OCI-LY3 (cell line): ENCODE results near the gene NUP210.

Experiments
- H2AFZ ChIP-seq: fragments of 200-600, 300-600 bp; shearing (Covaris generic); 2 replicates; pipeline ENCODE4 v1.6.0; 2014; ENCODE audit warnings: antibody characterized with exemption, low read depth, low read length
- H3K27ac ChIP-seq: fragments of 200-600, 300-600 bp; sonication (generic); 2 replicates; pipeline ENCODE4 v1.5.1; 2014; ENCODE audit warnings: mild to moderate bottlenecking, low read length, moderate library complexity, mixed read lengths
- H3K27me3 ChIP-seq: fragments of 200-600, 300-600 bp; sonication (generic); 2 replicates; pipeline ENCODE4 v1.6.1; 2014; ENCODE audit warnings: low read depth, low read length, mixed read lengths
- H3K36me3 ChIP-seq: fragments of 200-600, 300-600 bp; sonication (generic); replicated peaks from 2 replicates; pipeline ENCODE3; 2014; ENCODE audit warnings: low read depth, low read length, mixed read lengths
- H3K4me1 ChIP-seq: fragments of 300-600, 200-600 bp; sonication (generic); 2 replicates; pipeline ENCODE4 v1.6.1; 2014; ENCODE audit warnings: low read length, mixed read lengths
- H3K4me2 ChIP-seq: fragments of 200-600, 300-600 bp; sonication (generic); 2 replicates; pipeline ENCODE4 v1.6.1; 2014; ENCODE audit warnings: low read length, mixed read lengths
- H3K4me3 ChIP-seq: fragments of 300-600, 200-600 bp; sonication (generic); 2 replicates; pipeline ENCODE4 v1.5.1; 2014; ENCODE audit warnings: antibody characterized with exemption, mild to moderate bottlenecking, low read length, moderate library complexity
- H3K79me2 ChIP-seq: fragments of 300-600, 200-600 bp; shearing (Covaris generic); 2 replicates; pipeline ENCODE4 v1.6.1; 2014; ENCODE audit warnings: mild to moderate bottlenecking, low read length, mixed read lengths
- H3K9ac ChIP-seq: fragments of 300-600, 200-600 bp; shearing (Covaris generic); 2 replicates; pipeline ENCODE4 v1.6.0; 2014; ENCODE audit warnings: mild to moderate bottlenecking, low read length, moderate library complexity
- H3K9me3 ChIP-seq: fragments of 200-600, 300-600 bp; shearing (Covaris generic); 2 replicates; pipeline ENCODE4 v1.6.1; 2014; ENCODE audit warnings: low read length, mixed read lengths; ENCODE audit not compliant: insufficient read depth
- H4K20me1 ChIP-seq: fragments of 200-600, 300-600 bp; sonication (generic); 2 replicates; pipeline ENCODE4 v1.6.1; 2016; ENCODE audit warnings: low read length, mixed read lengths; ENCODE audit not compliant: insufficient read depth
- EZH2phosphoT487 ChIP-seq: fragments of 200-600 bp; shearing (Covaris generic); IDR thresholded peaks from 2 replicates; pipeline ENCODE4 v1.6.1; 2018; ENCODE audit warnings: antibody characterized with exemption, mixed run types, low read depth
- TF ChIP-seq, protein P1 (sequence below): fragments of 200-600, 300-600 bp; sonication (generic); IDR thresholded peaks from 2 replicates; pipeline ENCODE4 v1.5.1; 2014; ENCODE audit warnings: antibody characterized with exemption, low read length, low read depth

The NUP210 gene

DNA sequence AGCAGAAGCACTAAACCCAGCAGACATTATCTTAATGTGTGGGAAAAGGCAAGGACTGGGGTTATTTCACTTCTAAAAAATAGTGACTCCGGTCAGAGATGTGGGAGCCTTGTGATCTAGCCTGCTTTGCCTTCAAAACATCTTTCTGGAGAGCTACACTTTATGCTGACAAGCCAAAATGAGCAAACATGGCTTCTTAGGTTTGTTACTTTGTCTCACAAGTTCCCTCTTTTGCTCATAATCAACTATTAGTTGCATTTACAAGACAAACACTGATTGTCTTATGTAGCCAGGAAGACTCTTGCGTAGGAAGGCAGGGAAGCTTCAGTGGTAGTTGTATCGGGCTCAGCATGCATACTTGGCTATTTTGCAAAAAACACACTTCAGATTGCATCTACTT, 129.2 kb downstream of the NUP210 start:
- H3K79me2 ChIP-seq, result no peaks in the 10 kb centered on the region
- H3K9me3 ChIP-seq, result peaks cover 8% of the 10 kb centered on the region
- H3K4me1 ChIP-seq, result peaks cover 8% of the 10 kb centered on the region
- H3K4me3 ChIP-seq, result no peak overlapping the region
- no peak overlapping the region for H3K9ac ChIP-seq
- peaks cover 32% of the 10 kb centered on the region for H3K27me3 ChIP-seq
- no peak overlapping the region for H2AFZ ChIP-seq
- TF ChIP-seq, protein P1, sequence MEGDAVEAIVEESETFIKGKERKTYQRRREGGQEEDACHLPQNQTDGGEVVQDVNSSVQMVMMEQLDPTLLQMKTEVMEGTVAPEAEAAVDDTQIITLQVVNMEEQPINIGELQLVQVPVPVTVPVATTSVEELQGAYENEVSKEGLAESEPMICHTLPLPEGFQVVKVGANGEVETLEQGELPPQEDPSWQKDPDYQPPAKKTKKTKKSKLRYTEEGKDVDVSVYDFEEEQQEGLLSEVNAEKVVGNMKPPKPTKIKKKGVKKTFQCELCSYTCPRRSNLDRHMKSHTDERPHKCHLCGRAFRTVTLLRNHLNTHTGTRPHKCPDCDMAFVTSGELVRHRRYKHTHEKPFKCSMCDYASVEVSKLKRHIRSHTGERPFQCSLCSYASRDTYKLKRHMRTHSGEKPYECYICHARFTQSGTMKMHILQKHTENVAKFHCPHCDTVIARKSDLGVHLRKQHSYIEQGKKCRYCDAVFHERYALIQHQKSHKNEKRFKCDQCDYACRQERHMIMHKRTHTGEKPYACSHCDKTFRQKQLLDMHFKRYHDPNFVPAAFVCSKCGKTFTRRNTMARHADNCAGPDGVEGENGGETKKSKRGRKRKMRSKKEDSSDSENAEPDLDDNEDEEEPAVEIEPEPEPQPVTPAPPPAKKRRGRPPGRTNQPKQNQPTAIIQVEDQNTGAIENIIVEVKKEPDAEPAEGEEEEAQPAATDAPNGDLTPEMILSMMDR, result no peak
- TF ChIP-seq EZH2phosphoT487, result no peak
- H4K20me1 ChIP-seq, result no peaks in the 10 kb centered on the region
- H3K27ac ChIP-seq, result no peak overlapping the region
- H3K36me3 ChIP-seq, result peaks cover 4% of the 10 kb centered on the region
- H3K4me2 ChIP-seq, result no peak overlapping the region

DNA sequence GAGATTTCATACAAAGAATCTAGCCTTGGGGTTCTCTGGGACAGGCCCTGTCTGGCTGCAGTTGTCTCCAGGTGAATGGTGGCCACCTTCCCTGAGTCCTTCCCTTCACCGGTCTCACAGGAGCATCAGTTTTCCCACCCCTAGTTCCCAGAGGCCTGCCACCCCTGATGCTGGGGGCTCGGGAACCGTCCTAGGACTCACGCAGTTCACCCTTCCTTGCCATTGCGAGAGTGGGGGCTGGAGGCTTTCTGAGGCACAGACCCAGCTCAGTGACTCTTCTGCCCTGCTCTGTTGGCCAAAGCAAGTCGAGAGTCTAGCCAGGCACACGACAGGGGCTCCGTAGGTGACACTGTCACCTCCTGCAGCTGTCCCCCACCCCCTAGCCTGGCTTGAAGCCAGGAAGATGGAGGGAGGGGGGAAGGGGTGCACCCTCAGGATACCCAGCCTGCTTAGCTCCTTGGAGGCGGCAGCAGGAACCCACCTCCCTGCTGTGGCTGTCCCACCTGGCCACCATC, 130.3 kb downstream of the NUP210 start:
- no peak for TF ChIP-seq EZH2phosphoT487
- TF ChIP-seq, protein P1, result no peak
- Histone ChIP-seq H2AFZ (no peak overlapping the region), H3K36me3 (peaks cover 4% of the 10 kb centered on the region), H3K9ac (no peak overlapping the region), H3K79me2 (no peaks in the 10 kb centered on the region), H3K4me1 (peaks cover 7% of the 10 kb centered on the region), H3K4me2 (no peak overlapping the region), H3K27me3 (peaks cover 26% of the 10 kb centered on the region), H4K20me1 (no peaks in the 10 kb centered on the region), H3K9me3 (peaks cover 8% of the 10 kb centered on the region), H3K27ac (no peak overlapping the region), H3K4me3 (no peak overlapping the region)

DNA sequence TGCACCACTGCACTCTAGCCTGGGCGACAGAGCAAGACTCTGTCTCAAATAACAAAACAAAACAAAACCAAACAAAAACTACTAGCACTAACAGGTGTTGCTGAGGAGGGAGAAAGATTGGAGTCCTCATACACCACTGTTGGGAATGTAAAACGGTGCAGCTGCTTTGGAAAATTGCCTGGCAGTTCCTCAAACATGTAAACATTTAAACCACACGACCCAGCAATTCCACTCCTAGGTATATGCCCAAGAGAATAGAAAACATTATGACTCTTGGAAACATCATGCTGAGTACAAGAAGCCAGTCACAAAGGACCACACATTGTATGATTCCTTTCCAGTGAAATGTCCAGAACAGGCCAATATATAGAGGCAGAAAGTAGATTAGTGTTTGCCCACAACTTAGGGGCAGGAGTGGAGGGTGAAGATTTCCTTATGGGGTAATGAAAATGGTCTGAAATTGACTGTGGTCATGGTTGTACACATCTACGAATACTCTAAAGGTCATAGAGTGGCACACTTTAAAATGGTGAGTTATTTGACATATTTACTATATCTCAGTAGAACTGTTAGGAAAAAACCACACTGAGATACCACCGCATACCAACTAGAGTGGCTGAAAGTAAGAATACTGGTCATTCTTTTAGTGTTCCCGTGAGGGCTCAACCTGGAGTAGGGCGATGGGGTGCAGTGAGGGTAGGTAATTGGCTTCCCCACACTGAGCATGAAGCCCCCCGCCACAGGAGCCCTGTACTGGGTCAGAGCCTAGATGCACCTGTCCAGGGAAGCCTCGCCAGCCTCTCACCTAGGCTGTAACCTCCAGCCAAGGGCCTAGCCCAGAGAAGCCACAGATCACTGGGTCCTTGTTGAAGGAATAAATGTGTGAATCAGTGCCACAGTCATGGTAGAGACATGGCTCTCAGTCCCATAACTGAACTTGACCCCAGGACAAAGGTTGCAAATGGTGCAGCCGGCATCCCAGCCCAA, 131.1 kb downstream of the NUP210 start:
- no peak overlapping the region for H3K9ac ChIP-seq
- peaks cover 4% of the 10 kb centered on the region for H3K36me3 ChIP-seq
- H3K4me1 ChIP-seq, result no peaks in the 10 kb centered on the region
- no peaks in the 10 kb centered on the region for H4K20me1 ChIP-seq
- peaks cover 8% of the 10 kb centered on the region for H3K9me3 ChIP-seq
- no peak for TF ChIP-seq EZH2phosphoT487
- peaks cover 23% of the 10 kb centered on the region for H3K27me3 ChIP-seq
- H3K4me3 ChIP-seq, result no peak overlapping the region
- no peak overlapping the region for H3K27ac ChIP-seq
- no peaks in the 10 kb centered on the region for H3K79me2 ChIP-seq
- H2AFZ ChIP-seq, result no peak overlapping the region
- H3K4me2 ChIP-seq, result no peak overlapping the region

DNA sequence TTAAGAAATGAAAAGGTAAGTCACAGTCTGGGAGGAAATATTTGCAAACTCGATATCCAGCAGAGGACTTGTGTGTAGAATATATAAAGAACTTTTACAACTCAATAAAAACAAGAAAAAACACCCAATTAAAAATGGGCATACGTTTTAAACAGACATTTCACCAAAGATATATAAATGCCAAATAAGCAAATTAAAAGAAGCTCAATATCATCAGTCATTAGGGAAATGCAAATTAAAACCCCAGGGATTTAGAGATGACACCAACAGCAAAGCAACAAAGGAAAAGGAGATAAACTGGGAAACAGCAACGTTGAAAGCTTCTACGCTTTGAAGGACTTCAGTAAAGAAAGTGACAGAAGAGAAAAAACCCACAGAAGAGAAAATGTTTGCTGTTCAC, 132.3 kb downstream of the NUP210 start:
- Histone ChIP-seq H3K27me3 (peaks cover 15% of the 10 kb centered on the region), H2AFZ (no peak overlapping the region), H3K79me2 (no peaks in the 10 kb centered on the region), H4K20me1 (no peaks in the 10 kb centered on the region), H3K27ac (no peak overlapping the region), H3K36me3 (peaks cover 4% of the 10 kb centered on the region), H3K4me3 (no peak overlapping the region), H3K4me2 (no peak overlapping the region), H3K9ac (no peak overlapping the region), H3K4me1 (no peaks in the 10 kb centered on the region), H3K9me3 (peaks cover 8% of the 10 kb centered on the region)
- TF ChIP-seq, protein P1, result no peak
- no peak for TF ChIP-seq EZH2phosphoT487
